ENCODE data around the gene P3H4.

The P3H4 gene

GRCh38 chr17:41794540-41794975, 17.2 kb downstream of the P3H4 start:
- no peaks in the 10 kb centered on the region for H3K4me1 ChIP-seq (ENCODE audit: low read length)
- no peaks in the 10 kb centered on the region for H3K36me3 ChIP-seq (replicated peaks; ENCODE audit: insufficient read depth, low read length)
- no peak overlapping the region for H3K9ac ChIP-seq (ENCODE audit: low read length)
- H3F3A ChIP-seq (ENCODE audit: insufficient read depth, low read length), result no peaks in the 10 kb centered on the region
- H2AFZ ChIP-seq (ENCODE audit: low read length), result no peak overlapping the region
- TF ChIP-seq EZH2 (optimal IDR thresholded peaks at IDR 0.05; ENCODE audit: low read depth, low read length) (no peak), EZH2phosphoT487 (IDR thresholded peaks at IDR 0.05; ENCODE audit: low read length) (no peak)
- TF ChIP-seq, protein P1, sequence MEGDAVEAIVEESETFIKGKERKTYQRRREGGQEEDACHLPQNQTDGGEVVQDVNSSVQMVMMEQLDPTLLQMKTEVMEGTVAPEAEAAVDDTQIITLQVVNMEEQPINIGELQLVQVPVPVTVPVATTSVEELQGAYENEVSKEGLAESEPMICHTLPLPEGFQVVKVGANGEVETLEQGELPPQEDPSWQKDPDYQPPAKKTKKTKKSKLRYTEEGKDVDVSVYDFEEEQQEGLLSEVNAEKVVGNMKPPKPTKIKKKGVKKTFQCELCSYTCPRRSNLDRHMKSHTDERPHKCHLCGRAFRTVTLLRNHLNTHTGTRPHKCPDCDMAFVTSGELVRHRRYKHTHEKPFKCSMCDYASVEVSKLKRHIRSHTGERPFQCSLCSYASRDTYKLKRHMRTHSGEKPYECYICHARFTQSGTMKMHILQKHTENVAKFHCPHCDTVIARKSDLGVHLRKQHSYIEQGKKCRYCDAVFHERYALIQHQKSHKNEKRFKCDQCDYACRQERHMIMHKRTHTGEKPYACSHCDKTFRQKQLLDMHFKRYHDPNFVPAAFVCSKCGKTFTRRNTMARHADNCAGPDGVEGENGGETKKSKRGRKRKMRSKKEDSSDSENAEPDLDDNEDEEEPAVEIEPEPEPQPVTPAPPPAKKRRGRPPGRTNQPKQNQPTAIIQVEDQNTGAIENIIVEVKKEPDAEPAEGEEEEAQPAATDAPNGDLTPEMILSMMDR (IDR thresholded peaks at IDR 0.05; ENCODE audit: low read length), result no peak
- H4K20me1 ChIP-seq (ENCODE audit: insufficient read depth, low read length), result no peaks in the 10 kb centered on the region
- H3K9me2 ChIP-seq (replicated peaks; ENCODE audit: insufficient read depth, low read length), result no peaks in the 10 kb centered on the region
- no peak overlapping the region for H3K27ac ChIP-seq (ENCODE audit: low read length)
- no peak for DNase-seq
- no peaks in the 10 kb centered on the region for H3K27me3 ChIP-seq (replicated peaks; ENCODE audit: insufficient read depth, low read length)
- no peak overlapping the region for H3K4me3 ChIP-seq (ENCODE audit: low read length)
- H3K4me2 ChIP-seq (ENCODE audit: low read depth, low read length), result no peak overlapping the region
- H3K9me3 ChIP-seq (replicated peaks; ENCODE audit: insufficient read depth, low read length), result no peaks in the 10 kb centered on the region
- H3K79me2 ChIP-seq (ENCODE audit: low read length), result no peaks in the 10 kb centered on the region

DNA sequence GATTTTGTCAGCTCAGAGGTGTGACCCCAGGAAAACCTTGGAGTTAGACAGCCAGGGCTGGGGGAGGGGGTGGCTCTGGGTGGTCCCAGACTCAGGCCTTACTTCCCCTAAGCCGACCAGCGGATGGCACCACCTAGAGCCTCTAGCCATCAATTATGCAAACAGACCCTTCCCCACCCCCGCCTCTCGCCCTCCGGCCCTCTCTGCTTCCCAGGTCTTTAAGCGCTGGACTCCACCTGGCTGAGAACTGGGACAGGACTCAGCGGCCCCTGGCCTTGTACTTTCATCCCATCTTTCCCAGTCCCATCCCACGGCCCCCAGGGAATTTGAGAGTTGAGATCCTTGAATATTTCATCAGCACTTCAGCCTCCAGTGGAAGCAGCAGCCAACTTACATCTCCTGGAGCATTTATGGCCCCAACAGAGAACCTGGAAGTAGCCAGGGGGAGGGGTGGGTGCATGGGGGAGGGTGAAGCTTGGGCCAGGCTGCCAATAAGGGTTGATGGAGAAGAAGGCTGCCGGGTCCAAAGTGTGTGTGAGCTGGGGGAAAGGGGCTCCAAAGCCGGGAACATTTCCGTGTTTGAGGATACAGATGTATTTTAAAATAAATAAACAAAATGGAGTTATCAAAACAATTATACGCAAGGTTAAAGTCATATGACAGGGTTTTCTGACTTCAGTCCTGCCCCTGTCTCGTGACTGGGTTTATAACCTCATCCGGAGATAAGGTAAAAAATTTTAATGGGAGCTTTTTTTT, 17.8 kb downstream of the P3H4 start:
- Histone ChIP-seq H3K4me1 (ENCODE audit: low read length) (no peaks in the 10 kb centered on the region), H3K4me3 (ENCODE audit: low read length) (no peak overlapping the region), H3K79me2 (ENCODE audit: low read length) (no peaks in the 10 kb centered on the region), H2AFZ (ENCODE audit: low read length) (no peak overlapping the region), H3F3A (ENCODE audit: insufficient read depth, low read length) (no peaks in the 10 kb centered on the region), H3K9me3 (replicated peaks; ENCODE audit: insufficient read depth, low read length) (no peaks in the 10 kb centered on the region), H3K36me3 (replicated peaks; ENCODE audit: insufficient read depth, low read length) (no peaks in the 10 kb centered on the region), H3K9ac (ENCODE audit: low read length) (no peak overlapping the region), H3K27ac (ENCODE audit: low read length) (no peak overlapping the region), H3K9me2 (replicated peaks; ENCODE audit: insufficient read depth, low read length) (no peaks in the 10 kb centered on the region), H3K27me3 (replicated peaks; ENCODE audit: insufficient read depth, low read length) (no peaks in the 10 kb centered on the region), H3K4me2 (ENCODE audit: low read depth, low read length) (no peak overlapping the region), H4K20me1 (ENCODE audit: insufficient read depth, low read length) (no peaks in the 10 kb centered on the region)
- TF ChIP-seq EZH2 (optimal IDR thresholded peaks at IDR 0.05; ENCODE audit: low read depth, low read length) (no peak), EZH2phosphoT487 (IDR thresholded peaks at IDR 0.05; ENCODE audit: low read length) (no peak)
- TF ChIP-seq, protein P1 (IDR thresholded peaks at IDR 0.05; ENCODE audit: low read length), result no peak
- no peak for DNase-seq

- H3K4me2 ChIP-seq (ENCODE audit: low read depth, low read length), result no peak overlapping the region
- H3F3A ChIP-seq (ENCODE audit: insufficient read depth, low read length), result no peaks in the 10 kb centered on the region
- H3K4me1 ChIP-seq (ENCODE audit: low read length), result 0 out of 2 replicates have a peak, but pooled peaks cover 2% of the 10 kb centered on the region
- H4K20me1 ChIP-seq (ENCODE audit: insufficient read depth, low read length), result no peaks in the 10 kb centered on the region
- H2AFZ ChIP-seq (ENCODE audit: low read length), result no peak overlapping the region
- H3K27ac ChIP-seq (ENCODE audit: low read length), result no peak overlapping the region
- no peaks in the 10 kb centered on the region for H3K36me3 ChIP-seq (replicated peaks; ENCODE audit: insufficient read depth, low read length)
- H3K79me2 ChIP-seq (ENCODE audit: low read length), result no peaks in the 10 kb centered on the region
- no peak overlapping the region for H3K4me3 ChIP-seq (ENCODE audit: low read length)
- H3K9me3 ChIP-seq (replicated peaks; ENCODE audit: insufficient read depth, low read length), result no peaks in the 10 kb centered on the region
- no peaks in the 10 kb centered on the region for H3K9me2 ChIP-seq (replicated peaks; ENCODE audit: insufficient read depth, low read length)
- no peak for DNase-seq
- H3K9ac ChIP-seq (ENCODE audit: low read length), result no peak overlapping the region
- TF ChIP-seq, protein P1 (IDR thresholded peaks at IDR 0.05; ENCODE audit: low read length), result no peak
- no peak for TF ChIP-seq EZH2 (optimal IDR thresholded peaks at IDR 0.05; ENCODE audit: low read depth, low read length)
- no peak for TF ChIP-seq EZH2phosphoT487 (IDR thresholded peaks at IDR 0.05; ENCODE audit: low read length)
- no peaks in the 10 kb centered on the region for H3K27me3 ChIP-seq (replicated peaks; ENCODE audit: insufficient read depth, low read length)
Measured at GRCh38 chr17:41792845-41793783, 18.6 kb downstream of the P3H4 start.
